ENCODE results near the gene GRIK4. TPM values are rescaled to one million over a fixed set of nuclear protein-coding genes. Genes with fewer than 3 reads are reported as not detected.

GRIK4 gene
- total RNA-seq, 3 donors from 2014 or later (not counting 1 experiment from before 2014, with no cell fraction given): 2.2 to 32.3 (median 21.9) TPM

DNA sequence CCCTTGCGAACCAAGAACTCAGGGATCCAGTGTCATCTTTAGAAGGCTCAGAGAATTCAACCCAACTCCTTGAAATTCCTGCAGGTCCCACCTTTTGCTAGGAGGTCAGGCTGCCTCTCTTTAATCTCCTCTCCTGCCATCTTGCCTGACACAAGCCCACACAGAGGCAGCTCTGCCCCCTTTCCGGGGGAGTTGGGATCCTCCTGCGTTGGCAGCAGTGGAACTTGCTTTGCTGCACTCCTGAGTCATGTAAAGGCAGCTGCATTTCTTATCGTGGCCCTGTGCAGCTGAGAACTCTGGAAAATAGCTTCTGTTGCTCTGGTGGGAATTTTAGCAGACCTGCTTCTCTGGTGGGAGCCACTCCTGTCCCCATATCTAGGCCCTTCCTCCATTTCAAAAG is 370.0 kb downstream of the GRIK4 start:
- TF ChIP-seq, protein P1, sequence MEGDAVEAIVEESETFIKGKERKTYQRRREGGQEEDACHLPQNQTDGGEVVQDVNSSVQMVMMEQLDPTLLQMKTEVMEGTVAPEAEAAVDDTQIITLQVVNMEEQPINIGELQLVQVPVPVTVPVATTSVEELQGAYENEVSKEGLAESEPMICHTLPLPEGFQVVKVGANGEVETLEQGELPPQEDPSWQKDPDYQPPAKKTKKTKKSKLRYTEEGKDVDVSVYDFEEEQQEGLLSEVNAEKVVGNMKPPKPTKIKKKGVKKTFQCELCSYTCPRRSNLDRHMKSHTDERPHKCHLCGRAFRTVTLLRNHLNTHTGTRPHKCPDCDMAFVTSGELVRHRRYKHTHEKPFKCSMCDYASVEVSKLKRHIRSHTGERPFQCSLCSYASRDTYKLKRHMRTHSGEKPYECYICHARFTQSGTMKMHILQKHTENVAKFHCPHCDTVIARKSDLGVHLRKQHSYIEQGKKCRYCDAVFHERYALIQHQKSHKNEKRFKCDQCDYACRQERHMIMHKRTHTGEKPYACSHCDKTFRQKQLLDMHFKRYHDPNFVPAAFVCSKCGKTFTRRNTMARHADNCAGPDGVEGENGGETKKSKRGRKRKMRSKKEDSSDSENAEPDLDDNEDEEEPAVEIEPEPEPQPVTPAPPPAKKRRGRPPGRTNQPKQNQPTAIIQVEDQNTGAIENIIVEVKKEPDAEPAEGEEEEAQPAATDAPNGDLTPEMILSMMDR (IDR thresholded peaks at IDR 0.05): no peak
- intact Hi-C loops (cut with micrococcal nuclease): no loop called here
- Mint-ChIP-seq H3K4me3 (no peak overlapping the region), H3K27me3 (ENCODE audit: low read depth in 2 of 2) (peaks cover 3 to 23% of the 10 kb centered on the region in 2 donors), H3K27ac (peak overlapping the region in 1 of 2 donors; percentile 49), H3K36me3 (no peaks in the 10 kb centered on the region), H3K9me3 (no peaks in the 10 kb centered on the region), H3K4me1 (peaks cover 13 to 54% of the 10 kb centered on the region in 2 donors)
- 87% methylated on average over 4 of the region's 4 CpGs for WGBS (ENCODE audit: insufficient coverage)
- no peak overlapping the region for H3K27ac ChIP-seq (ENCODE audit: low read length)
- H3K9me3 ChIP-seq (ENCODE audit: control insufficient read depth, insufficient read depth, low read length): no peaks in the 10 kb centered on the region
- DNase-seq (no peak), ATAC-seq (no peak)
- no peaks in the 10 kb centered on the region for H3K27me3 ChIP-seq (ENCODE audit: control insufficient read depth, insufficient read depth, low read length)
- H3K4me1 ChIP-seq (ENCODE audit: control insufficient read depth, insufficient read depth, low read length): no peaks in the 10 kb centered on the region
- H3K36me3 ChIP-seq (ENCODE audit: control insufficient read depth, insufficient read depth, low read length): no peaks in the 10 kb centered on the region
- H3K4me3 ChIP-seq (ENCODE audit: low read length): no peak overlapping the region

DNA sequence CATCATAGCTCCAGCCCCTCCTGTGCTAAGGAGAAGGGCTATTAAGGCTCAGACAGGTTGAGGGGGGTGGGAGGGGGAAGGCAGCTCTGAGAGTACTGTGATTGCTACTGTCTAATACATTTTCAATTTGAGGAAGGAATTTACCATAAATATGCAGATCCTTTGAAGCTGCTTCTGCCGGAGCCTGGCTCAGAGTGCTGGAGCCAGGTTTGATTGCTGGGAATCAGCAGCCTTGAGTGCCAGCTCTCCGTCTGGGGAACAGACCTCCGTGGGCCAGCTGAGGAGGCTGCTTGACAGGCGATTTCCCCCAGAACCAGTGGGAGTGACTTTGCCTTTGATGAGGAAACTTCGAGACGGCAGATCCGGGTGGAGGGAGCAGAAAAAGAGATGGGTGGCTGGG is 370.6 kb downstream of the GRIK4 start:
- Mint-ChIP-seq H3K4me1 (peaks cover 18 to 59% of the 10 kb centered on the region in 2 donors), H3K27me3 (ENCODE audit: low read depth in 2 of 2) (peaks cover 4 to 23% of the 10 kb centered on the region in 2 donors), H3K36me3 (no peaks in the 10 kb centered on the region), H3K4me3 (no peak overlapping the region), H3K27ac (no peak overlapping the region), H3K9me3 (no peaks in the 10 kb centered on the region)
- Histone ChIP-seq H3K9me3 (ENCODE audit: control insufficient read depth, insufficient read depth, low read length) (no peaks in the 10 kb centered on the region), H3K27ac (ENCODE audit: low read length) (no peak overlapping the region), H3K36me3 (ENCODE audit: control insufficient read depth, insufficient read depth, low read length) (no peaks in the 10 kb centered on the region), H3K27me3 (ENCODE audit: control insufficient read depth, insufficient read depth, low read length) (no peaks in the 10 kb centered on the region), H3K4me1 (ENCODE audit: control insufficient read depth, insufficient read depth, low read length) (no peaks in the 10 kb centered on the region), H3K4me3 (ENCODE audit: low read length) (no peak overlapping the region)
- WGBS (ENCODE audit: insufficient coverage): 77% methylated on average over 7 of the region's 7 CpGs
- no peak for DNase-seq
- no peak for ATAC-seq
- intact Hi-C loops (cut with micrococcal nuclease): no loop called here
- TF ChIP-seq, protein P1 (IDR thresholded peaks at IDR 0.05): no peak

DNA sequence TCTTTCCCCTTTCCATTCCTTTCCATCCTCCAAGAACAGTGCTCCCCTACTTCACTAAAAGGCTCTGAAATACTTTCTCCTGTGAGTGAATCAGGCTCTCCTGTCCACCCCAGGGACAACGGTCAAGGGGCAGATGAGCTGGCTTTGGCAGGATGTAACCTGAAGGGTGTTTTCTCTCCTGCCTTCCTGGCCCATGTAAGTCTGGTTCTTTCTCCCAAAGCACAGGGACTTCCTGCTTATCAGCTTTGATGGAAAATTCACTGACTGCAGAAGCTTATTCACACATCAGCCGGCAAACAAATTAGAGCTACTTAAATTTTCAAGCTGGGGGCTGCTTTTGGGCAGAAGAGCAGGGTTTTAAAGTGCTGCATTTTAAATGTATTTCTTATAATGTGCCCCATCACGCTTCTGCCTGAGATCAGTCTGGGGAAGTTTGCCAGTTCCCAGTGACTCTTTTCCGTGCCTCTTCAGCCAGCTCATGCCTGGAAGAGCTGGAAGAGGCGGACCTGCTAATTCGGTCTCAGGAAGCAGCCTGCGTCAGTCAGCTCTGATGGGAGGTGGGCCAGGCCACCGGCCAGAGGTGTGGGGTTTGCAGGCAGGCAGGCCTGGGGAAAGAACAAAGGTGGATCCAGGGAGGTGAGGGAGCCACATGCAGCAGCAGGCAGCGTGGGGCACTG is 372.0 kb downstream of the GRIK4 start:
- Histone ChIP-seq H3K27ac (ENCODE audit: low read length) (no peak overlapping the region), H3K4me1 (ENCODE audit: control insufficient read depth, insufficient read depth, low read length) (no peaks in the 10 kb centered on the region), H3K4me3 (ENCODE audit: low read length) (no peak overlapping the region), H3K36me3 (ENCODE audit: control insufficient read depth, insufficient read depth, low read length) (no peaks in the 10 kb centered on the region), H3K9me3 (ENCODE audit: control insufficient read depth, insufficient read depth, low read length) (no peaks in the 10 kb centered on the region), H3K27me3 (ENCODE audit: control insufficient read depth, insufficient read depth, low read length) (no peaks in the 10 kb centered on the region)
- Mint-ChIP-seq H3K4me1 (peaks cover 24 to 67% of the 10 kb centered on the region in 2 donors), H3K36me3 (no peaks in the 10 kb centered on the region), H3K4me3 (no peak overlapping the region), H3K27ac (peak overlapping the region in 1 of 2 donors; percentile 70), H3K27me3 (ENCODE audit: low read depth in 2 of 2) (peaks cover 6 to 23% of the 10 kb centered on the region in 2 donors), H3K9me3 (no peaks in the 10 kb centered on the region)
- 72% methylated on average over 9 of the region's 9 CpGs for WGBS (ENCODE audit: insufficient coverage)
- ATAC-seq (no peak), DNase-seq (no peak)
- intact Hi-C loops (cut with micrococcal nuclease): no loop called here
- TF ChIP-seq, protein P1 (IDR thresholded peaks at IDR 0.05): no peak

All from natural killer cell (primary cell).